OCI-LY7 (cell line): ENCODE data around the gene IPO11. TPM values are rescaled to one million over a fixed set of nuclear protein-coding genes. Genes with fewer than 3 reads are reported as not detected.
A peak's percentile ranks its signal among the peaks of the same experiment; 100 is the strongest.

ENCODE experiments used
- BruUV-seq: library from RNA; stranded (reverse); fragments of 400-500 nt; replicated peaks from 2 replicates; lab custom pipeline; 2021; lab: Mats Ljungman, UMichigan
- CTCF ChIA-PET: fragments of 300-600 bp; sonication (Branson Sonifier 250); formaldehyde crosslinking; loops from one replicate; lab custom pipeline; 2022; ENCODE audit warnings: antibody characterized with exemption; ENCODE audit not compliant: unreplicated experiment; lab: Charles Lee
- POLR2A ChIA-PET: fragments of 300-600 bp; sonication (Branson Sonifier 250); formaldehyde crosslinking; loops from one replicate; lab custom pipeline; 2022; ENCODE audit warnings: antibody characterized with exemption; lab: Charles Lee
- DNase-seq: peaks from one replicate; pipeline ENCODE4 v3.0.0-alpha.2; 2015; ENCODE audit warnings: low spot score
- H2AFZ ChIP-seq: fragments of 200-600 bp; sonication (generic), shearing (Covaris generic); 2 replicates; pipeline ENCODE4 v1.6.1; 2014; ENCODE audit warnings: mild to moderate bottlenecking, antibody characterized with exemption, low read length, moderate library complexity
- H3K27ac ChIP-seq: fragments of 200-600 bp; sonication (generic); 2 replicates; pipeline ENCODE4 v1.5.1; 2014; ENCODE audit warnings: mixed run types, low read depth, mild to moderate bottlenecking, moderate library complexity, low read length, inconsistent platforms; ENCODE audit not compliant: poor library complexity, severe bottlenecking
- H3K36me3 ChIP-seq: fragments of 200-600 bp; sonication (generic); 2 replicates; pipeline ENCODE4 v1.6.1; 2014; ENCODE audit warnings: mild to moderate bottlenecking, antibody characterized with exemption, low read length, moderate library complexity, mixed read lengths; ENCODE audit not compliant: insufficient read depth
- H3K4me1 ChIP-seq: fragments of 200-600 bp; sonication (generic); 2 replicates; pipeline ENCODE4 v1.5.1; 2014; ENCODE audit warnings: mild to moderate bottlenecking, low read length; ENCODE audit not compliant: insufficient read depth, poor library complexity, severe bottlenecking
- H3K4me2 ChIP-seq: fragments of 200-600 bp; sonication (generic); 2 replicates; pipeline ENCODE4 v1.6.1; 2014; ENCODE audit warnings: mild to moderate bottlenecking, low read length
- H3K4me3 ChIP-seq: fragments of 200-600 bp; sonication (generic); 2 replicates; pipeline ENCODE4 v1.5.1; 2014; ENCODE audit warnings: mild to moderate bottlenecking, low read depth, low read length; ENCODE audit not compliant: poor library complexity, severe bottlenecking
- H3K79me2 ChIP-seq: fragments of 200-600 bp; sonication (generic); 2 replicates; pipeline ENCODE4 v1.6.1; 2016; ENCODE audit warnings: low read depth, mild to moderate bottlenecking, low read length, moderate library complexity, mixed read lengths; ENCODE audit not compliant: insufficient read depth
- H3K9me2 ChIP-seq: fragments of 200-600 bp; sonication (generic); 2 replicates; pipeline ENCODE4 v1.6.1; 2016; ENCODE audit warnings: mild to moderate bottlenecking, low read length, mixed read lengths; ENCODE audit not compliant: insufficient read depth
- H3K9me3 ChIP-seq: fragments of 200-600 bp; sonication (generic); 2 replicates; pipeline ENCODE4 v1.6.1; 2014; ENCODE audit warnings: mild to moderate bottlenecking, mixed run types, low read length, mixed read lengths
- H4K20me1 ChIP-seq: fragments of 200-600 bp; sonication (generic); 2 replicates; pipeline ENCODE4 v1.6.1; 2014; ENCODE audit warnings: mild to moderate bottlenecking, antibody characterized with exemption, low read length, moderate library complexity, mixed read lengths; ENCODE audit not compliant: insufficient read depth
- EZH2phosphoT487 ChIP-seq: fragments of 200-600 bp; sonication (generic); IDR thresholded peaks from 2 replicates; pipeline ENCODE4 v1.6.1; 2018; ENCODE audit warnings: low read depth, borderline replicate concordance, mild to moderate bottlenecking, mixed run types, antibody characterized with exemption, low read length, moderate library complexity, mixed read lengths
- intact Hi-C: fragments of 100-400 bp; cut with micrococcal nuclease; formaldehyde crosslinking; loops from one replicate; pipeline ENCODE4 v1.10.0; 2022; ENCODE audit not compliant: unreplicated experiment
- total RNA-seq, 2 experiments: library from RNA; depleted of rRNA in 1 of 2; stranded (reverse); fragments of >200 nt in 1 of 2; shearing (Covaris generic) in 1 of 2; gene quantifications; 2 replicates each; pipeline ENCODE4 v1.2.3, GENCODE V29; 2014 to 2022
- TF ChIP-seq, protein P1 (sequence below): fragments of 200-600 bp; sonication (generic); conservative IDR thresholded peaks from 2 replicates; pipeline ENCODE4 v1.5.1; 2014; ENCODE audit warnings: mild to moderate bottlenecking, antibody characterized with exemption, low read length, moderate library complexity, mixed read lengths

The IPO11 gene
- total RNA-seq, 2 experiments from 2014 or later, result 26.1 to 59.9 TPM

DNA sequence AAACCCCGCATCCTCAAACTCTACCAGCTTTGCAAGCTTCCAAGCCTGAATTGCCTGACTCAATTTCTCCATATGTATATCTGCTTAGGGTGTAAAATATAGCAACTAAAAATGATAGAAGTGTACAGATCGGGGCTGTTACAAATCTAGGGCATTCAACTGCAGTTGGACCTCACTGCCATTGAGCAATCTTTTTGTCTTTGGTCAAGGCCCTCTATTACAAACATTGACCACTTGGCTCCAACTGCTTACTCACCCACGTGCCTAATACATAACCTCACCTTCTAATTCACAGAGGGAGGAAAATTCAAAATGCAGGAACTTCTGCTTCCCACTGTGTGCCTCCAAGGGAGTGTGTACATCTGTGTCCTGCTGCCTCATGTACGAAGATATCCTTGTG, 176.1 kb downstream of the IPO11 start:
- Histone ChIP-seq H2AFZ (no peak overlapping the region), H3K27ac (no peak overlapping the region), H3K79me2 (no peaks in the 10 kb centered on the region), H3K9me2 (no peaks in the 10 kb centered on the region), H3K4me3 (no peak overlapping the region), H3K36me3 (peaks cover 34% of the 10 kb centered on the region), H3K9me3 (no peaks in the 10 kb centered on the region), H3K4me2 (no peak overlapping the region), H4K20me1 (no peaks in the 10 kb centered on the region), H3K4me1 (no peaks in the 10 kb centered on the region)
- no TSS peak for BruUV-seq
- ChIA-PET CTCF (no interaction called here), POLR2A (no interaction called here)
- intact Hi-C loops, result no loop called here
- no peak for DNase-seq
- TF ChIP-seq, protein P1, sequence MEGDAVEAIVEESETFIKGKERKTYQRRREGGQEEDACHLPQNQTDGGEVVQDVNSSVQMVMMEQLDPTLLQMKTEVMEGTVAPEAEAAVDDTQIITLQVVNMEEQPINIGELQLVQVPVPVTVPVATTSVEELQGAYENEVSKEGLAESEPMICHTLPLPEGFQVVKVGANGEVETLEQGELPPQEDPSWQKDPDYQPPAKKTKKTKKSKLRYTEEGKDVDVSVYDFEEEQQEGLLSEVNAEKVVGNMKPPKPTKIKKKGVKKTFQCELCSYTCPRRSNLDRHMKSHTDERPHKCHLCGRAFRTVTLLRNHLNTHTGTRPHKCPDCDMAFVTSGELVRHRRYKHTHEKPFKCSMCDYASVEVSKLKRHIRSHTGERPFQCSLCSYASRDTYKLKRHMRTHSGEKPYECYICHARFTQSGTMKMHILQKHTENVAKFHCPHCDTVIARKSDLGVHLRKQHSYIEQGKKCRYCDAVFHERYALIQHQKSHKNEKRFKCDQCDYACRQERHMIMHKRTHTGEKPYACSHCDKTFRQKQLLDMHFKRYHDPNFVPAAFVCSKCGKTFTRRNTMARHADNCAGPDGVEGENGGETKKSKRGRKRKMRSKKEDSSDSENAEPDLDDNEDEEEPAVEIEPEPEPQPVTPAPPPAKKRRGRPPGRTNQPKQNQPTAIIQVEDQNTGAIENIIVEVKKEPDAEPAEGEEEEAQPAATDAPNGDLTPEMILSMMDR, result no peak
- TF ChIP-seq EZH2phosphoT487, result no peak

DNA sequence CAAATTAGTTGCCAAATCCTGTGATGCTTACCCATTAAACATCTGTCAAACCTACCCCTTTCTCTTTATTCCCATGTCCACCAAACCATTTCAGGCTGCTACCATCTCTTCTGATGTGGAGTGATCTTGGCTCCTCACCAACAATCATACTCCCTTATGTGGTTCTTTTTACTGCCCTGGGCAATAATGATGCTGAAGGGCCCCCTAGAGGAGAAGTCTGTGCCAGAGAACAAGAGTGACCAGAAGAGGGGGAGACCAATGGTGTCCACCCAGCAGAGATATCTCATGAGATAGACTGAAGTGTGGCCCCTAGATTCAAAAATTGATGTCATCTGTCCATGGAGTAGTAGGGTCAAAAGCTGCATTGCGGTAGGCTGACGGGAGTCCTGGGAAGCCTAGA, 176.9 kb downstream of the IPO11 start:
- Histone ChIP-seq H3K36me3 (peaks cover 42% of the 10 kb centered on the region), H3K9me2 (no peaks in the 10 kb centered on the region), H2AFZ (no peak overlapping the region), H3K4me1 (no peaks in the 10 kb centered on the region), H3K4me2 (no peak overlapping the region), H3K79me2 (no peaks in the 10 kb centered on the region), H4K20me1 (no peaks in the 10 kb centered on the region), H3K4me3 (no peak overlapping the region), H3K9me3 (no peaks in the 10 kb centered on the region), H3K27ac (no peak overlapping the region)
- no peak for DNase-seq
- CTCF ChIA-PET, result no interaction called here
- POLR2A ChIA-PET, result interaction anchor here (0.6 kb wide), 2 partner anchors 8 to 64 kb away, joined by 3 read pairs; no protein-coding TSS in a partner anchor
- no peak for TF ChIP-seq EZH2phosphoT487
- TF ChIP-seq, protein P1, result peak; percentile 48; the same call in 1 of the 2 replicates
- BruUV-seq, result no TSS peak
- intact Hi-C loops, result no loop called here

DNA sequence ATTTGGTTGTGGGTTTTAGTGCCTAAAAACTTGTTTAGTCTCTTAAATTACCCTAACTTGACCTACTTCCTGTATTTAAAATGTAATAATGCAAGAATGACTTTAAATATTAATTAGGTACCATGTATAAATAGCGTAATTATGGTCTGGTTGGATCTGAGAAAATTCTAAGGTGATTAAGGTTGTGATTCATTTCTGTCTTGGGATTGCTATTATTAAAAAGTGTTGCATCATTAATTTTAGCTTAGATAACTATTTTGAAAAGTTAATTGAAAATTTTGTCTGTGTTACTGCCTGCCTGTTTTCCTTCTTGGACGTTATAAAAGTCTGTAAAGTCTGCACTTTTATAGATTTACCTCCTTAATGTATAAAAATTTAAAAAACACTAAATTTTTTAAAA, 177.8 kb downstream of the IPO11 start:
- Histone ChIP-seq H2AFZ (no peak overlapping the region), H3K27ac (no peak overlapping the region), H3K4me3 (no peak overlapping the region), H3K79me2 (no peaks in the 10 kb centered on the region), H3K9me2 (no peaks in the 10 kb centered on the region), H3K4me2 (no peak overlapping the region), H3K36me3 (peaks cover 49% of the 10 kb centered on the region), H3K4me1 (no peaks in the 10 kb centered on the region), H4K20me1 (no peaks in the 10 kb centered on the region), H3K9me3 (no peaks in the 10 kb centered on the region)
- intact Hi-C loops, result no loop called here
- TF ChIP-seq EZH2phosphoT487, result no peak
- TF ChIP-seq, protein P1, result no peak
- no TSS peak for BruUV-seq
- POLR2A ChIA-PET, result interaction anchor here (0.7 kb wide), 1 partner anchor 14 kb away, joined by 3 read pairs; no protein-coding TSS in a partner anchor
- CTCF ChIA-PET, result no interaction called here
- no peak for DNase-seq
